Fibroblast of upper back skin (primary cell): ENCODE results near the gene NEK6.

Experiments used
- DNase-seq: peaks from one replicate; pipeline ENCODE4 v3.0.0-alpha.2; 2013

The NEK6 gene

DNA sequence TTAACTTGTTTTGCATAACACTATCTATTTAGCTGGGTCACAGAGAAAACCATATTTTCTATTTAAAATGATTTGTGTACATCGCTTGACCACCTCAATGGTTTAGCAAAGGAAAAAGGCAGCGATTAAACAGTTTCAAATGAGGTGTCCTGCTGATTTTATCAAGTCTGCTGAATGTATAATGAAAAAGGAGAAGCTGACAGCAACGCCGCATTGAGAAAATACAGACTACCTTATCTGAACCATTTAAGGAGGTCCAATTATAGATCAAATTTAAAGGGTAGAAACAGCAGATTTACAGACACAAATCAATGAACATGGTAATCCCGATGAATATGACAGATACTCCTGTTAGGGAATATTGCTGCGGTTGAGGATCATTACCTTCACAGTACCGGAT, 127.9 kb downstream of the NEK6 start:
- DNase-seq, result no peak

DNA sequence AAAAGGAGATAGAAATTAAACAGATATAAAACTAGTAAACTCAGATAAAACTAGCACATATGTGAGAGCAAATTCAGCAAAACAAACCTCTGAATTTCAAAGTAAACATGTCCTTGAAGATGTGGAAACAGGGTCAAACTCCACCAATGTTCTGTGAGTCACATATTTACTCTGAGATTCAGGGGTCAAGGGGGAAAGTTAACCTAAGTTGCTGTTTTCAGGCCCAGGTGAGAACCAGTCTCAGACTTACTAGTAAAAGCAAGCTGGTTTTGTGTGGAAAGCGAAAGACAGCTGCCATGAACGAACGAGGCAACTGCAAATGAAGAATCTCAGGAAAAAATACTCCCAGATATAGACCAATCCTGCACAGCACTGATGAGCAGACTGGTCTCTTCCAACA, 128.5 kb downstream of the NEK6 start:
- no peak for DNase-seq

DNA sequence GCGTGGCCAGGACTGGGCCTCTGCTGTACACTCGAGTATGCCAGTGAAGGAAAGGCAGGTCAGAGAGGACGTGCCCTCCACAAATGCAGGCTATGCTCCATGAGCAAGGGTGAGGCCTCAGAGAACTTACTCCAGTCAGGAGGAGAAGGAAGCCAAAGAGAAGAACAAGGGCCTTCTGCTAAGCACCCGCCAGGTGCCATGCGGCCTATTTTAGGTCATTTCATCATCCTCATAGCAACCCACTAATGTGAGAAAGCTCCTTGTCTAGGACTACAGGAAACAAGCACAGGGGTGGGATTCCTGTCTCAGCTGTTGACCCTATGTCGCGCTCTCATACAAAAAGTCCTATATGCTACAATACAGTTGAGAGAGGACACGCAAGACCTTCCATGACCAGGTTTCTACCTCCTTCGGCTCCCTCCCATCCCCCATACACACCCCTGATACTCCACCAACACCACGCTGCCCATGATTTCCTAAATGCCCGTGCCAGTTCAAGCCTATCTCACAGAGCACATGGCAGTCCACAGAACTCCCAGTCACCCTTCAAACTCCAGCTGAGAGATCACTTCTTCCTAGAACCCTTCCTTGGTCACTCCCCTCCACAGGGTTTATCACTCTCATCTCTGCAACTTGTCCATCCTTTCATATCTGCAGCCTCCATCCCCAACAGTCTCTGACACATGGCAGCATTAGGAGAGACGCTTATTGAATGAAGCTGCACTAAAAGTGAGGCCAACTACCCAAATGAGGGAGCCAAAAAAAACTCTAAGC, 130.7 kb downstream of the NEK6 start:
- no peak for DNase-seq

DNA sequence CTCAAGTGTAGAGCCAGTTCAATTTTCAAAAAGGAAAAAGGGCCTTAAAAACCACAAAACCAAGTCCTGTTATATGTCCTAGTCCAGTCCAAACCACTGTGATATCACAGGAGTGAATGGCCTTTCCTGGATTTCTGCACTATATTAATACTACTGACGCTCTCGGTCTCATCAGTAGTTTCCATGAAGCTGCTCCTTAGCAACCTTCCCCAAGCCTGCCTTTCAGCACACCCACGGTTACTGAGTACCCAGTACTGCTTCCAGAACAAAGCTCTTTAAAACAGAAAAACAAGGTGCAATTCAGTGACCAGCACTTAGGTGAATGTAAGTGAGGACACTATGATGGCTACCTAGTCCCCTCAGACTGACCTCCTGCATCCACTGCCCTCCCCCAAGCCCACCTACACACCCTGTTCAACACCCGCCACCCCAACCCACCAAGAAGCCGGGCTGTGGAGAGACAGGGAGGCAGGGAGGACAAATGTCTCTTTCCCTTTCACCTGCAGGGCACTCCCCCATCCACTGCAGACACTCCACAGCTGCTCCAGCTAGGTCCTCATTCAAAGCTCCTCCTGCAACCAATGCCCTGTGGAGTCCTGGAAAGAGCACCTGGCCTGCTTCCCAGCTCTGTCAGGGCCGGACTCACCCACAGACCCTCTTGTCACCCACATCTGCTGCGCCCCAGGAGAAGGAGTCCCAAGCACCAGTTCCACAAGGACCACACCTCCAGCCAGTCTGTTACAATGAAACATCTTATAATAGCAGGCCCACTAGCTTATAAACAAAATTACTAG, 131.6 kb downstream of the NEK6 start:
- DNase-seq, result no peak

DNA sequence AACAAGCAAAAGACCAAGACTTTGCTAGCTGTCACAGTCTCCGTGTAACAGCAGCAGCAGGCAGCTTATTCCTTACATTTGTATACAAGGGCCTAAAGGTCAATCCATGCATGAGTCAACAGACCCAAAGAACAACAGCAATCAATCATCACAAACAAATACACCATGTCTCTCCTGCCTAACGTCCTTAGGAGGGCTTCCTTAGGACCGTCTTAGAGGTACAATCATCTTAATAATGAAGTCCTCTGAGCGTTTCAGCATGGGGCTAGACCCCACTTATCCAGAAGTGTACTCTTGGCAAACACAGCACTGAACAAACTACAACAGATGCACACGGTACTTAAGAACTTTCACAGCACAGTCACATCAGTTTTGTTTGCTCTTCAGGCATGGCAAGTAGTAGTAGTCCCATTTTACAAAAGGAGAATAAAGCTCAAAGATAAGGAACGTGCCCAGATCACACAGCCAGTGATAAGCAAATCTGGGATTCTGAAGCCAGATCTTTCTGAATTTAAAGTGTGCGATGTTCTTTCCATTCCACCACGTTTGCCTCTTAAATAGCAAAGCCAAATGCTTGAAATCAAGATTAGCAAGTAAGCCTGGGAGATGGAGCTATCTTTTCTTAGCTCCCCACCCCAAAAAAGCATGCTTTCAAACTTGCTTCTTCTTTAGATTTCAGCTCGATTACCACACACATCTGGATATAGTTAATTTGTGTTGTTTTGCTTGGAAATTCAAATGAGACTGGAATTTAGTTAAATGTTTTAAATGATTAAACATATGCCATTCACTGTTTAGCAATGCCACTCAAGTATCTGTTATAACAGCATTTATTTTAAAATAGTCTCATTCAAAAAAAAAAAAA, 133.3 kb downstream of the NEK6 start:
- DNase-seq, result peak; percentile 56

DNA sequence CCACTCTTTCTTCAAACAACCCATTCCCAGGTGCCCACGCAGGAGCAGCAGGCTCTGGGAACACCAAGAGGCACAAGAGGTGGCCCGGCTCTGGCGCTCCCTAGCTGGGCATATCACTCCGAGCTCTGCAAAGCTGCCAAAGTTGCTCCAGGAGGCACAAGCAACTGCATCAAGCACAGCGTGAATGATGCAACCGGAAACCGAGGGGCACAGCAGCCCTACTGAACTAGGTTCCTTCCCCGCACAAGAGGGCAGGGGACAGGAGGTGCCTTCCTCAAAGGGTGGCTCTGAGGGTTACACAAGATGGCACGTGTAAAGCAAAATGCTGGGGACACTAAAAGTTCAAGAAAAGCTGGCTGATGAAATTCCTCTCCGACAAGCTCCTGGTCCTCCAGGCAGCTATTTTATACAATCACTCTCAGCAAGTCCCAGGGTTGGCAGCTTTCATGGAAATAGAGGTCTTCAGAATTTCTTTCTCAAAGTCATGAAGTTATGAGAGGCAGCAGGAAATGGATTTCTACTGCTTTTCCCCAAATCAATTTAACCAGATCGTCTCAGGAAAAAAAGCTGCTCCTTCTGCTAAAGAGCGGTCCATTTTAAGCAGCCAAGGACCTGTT, 134.6 kb downstream of the NEK6 start:
- no peak for DNase-seq

DNA sequence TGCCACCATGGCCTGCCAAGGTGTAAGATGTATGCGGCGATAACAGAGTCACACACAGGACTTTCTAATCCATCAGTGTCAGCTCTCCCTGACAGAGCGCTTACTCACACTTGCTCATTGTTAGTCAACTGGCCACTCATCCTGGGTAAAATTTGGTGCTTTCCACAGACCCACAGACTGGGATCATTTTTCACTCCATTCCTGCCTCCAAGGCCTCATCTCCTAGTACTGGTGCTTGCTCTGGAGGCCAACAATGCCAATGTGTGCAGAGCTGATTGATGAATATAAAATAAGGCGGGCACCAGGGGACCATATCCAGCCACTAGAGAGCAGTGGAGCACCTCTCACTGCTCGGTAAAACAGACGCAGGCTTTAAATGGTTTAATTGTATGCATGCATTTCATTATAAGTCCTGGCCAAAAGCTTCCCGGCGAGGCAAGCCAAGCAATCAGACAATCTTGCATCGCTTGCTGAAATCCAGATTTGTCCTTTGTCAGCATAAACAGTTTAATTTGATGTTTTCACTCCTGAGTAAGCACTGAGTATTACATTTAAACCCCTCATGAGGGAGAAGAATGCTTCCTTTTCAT, 135.2 kb downstream of the NEK6 start:
- DNase-seq, result peak; percentile 91

DNA sequence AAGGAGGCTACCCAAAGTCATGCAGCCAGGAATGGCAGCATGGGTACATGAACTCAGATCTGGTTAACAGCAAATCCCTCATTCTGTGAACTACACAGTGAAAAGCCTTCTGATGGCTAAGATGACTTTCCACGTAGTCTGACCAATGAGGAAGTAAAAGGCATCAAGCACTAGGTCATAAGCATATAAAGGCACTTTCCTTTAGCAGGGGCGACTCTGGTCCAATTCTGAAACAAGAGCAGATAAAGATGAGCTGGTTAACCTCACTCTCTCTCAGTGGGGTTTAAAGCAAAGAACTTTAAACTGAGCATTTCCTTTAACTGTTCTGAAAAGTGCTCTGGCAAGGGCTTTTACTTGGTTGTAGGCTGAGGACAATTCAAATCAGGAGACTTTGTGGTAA, 136.4 kb downstream of the NEK6 start:
- DNase-seq, result no peak

DNA sequence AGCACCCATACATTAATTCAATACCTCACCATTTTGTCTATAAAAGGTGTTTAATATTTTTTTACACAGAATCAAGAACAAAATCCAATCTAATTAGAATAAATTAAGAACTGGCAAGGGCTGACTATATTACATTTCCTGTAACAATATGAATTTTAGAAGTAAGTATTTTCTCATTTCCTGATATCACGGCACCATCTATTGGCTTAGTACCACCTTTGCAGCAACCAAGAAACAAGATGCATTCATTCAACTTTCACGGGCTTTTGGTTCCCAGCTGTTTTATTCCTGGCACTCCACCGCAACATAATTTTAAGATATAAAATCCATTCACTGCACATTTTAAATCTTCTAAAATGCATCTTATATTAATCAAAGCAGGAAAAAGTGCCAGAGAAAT, 136.8 kb downstream of the NEK6 start:
- no peak for DNase-seq

DNA sequence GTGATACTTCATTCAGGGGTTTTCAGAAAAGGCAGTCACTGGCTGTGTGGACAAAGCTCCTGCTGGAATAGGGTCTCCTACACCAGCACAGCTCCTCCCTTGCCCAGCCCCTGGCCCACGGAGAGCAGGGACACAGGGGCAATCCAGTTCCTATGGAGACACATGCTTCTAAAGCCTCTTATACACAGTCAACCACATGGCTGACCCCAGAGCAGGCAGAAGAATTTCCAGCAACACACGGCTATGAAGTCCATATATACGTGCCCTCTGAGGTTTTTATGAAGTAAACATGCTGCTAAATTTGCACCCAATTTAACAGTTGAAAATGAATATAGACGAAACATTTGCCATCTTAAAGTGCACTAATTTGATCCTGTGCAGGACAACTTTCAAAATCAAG, 138.1 kb downstream of the NEK6 start:
- DNase-seq, result no peak

DNA sequence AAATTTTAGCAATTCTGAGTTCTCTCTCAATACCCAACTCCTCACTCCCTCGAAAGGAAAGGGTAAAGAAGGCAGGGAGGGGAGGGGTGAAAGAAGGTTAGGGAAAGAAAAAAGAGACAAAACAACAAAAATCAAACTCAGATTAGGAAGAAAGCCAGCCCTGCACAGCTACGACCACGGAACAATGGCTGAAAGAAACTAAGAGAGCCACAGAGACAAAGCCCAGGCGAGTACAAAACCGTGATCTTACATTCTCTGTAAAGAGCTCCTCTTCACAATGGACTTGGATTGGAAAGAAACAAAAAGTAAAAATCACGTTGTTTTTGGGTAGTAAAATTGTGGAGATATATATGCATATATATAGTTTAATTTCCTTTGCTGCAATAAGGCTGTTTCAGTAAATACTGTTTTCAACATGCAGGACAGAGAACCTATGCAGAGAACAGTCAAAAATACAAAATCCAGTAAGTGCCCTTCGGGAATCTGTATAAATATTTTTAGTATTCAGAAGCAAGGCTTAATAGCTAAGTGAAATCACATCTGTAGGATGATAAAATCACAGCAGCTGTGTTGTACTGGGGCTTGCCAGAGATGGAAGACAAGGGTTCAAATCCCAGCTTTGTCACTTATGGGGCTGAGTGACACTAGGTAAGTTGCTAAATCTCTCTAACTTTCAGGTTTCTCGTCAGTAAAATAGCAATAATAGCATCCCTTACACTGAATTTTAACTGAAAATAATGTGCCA, 140.6 kb downstream of the NEK6 start:
- DNase-seq, result no peak

DNA sequence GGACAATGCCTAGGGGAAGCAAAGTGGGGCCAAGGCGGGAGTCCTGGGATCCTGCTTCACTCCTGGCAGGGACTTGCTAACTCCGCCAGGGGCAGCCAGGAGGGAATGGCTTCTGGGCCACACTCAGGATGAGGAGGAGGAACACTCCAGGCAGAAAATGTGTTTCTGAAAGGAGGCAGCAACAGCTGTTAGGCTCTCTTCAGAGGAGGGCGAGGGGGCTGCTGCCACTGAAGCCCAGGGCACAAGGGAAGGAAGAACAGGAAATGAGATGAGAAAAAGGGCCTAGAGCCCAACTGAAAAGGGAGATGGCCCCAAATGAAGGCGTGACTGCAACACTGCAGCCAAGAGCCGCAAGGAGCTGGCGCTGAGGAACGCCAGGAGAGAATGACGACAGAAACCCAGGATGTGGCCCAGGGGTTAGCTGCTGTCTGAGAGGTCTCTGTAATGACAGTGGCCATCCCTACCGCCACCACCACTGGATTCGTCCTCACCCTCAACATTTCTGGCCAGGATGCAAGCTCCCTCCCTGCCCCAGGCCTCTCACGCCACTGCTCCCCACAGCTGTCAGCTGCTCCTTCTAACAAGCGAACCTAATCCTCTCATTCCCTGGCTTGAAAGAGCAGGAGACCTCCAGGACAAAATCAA, 141.7 kb downstream of the NEK6 start:
- peak; percentile 26 for DNase-seq

DNA sequence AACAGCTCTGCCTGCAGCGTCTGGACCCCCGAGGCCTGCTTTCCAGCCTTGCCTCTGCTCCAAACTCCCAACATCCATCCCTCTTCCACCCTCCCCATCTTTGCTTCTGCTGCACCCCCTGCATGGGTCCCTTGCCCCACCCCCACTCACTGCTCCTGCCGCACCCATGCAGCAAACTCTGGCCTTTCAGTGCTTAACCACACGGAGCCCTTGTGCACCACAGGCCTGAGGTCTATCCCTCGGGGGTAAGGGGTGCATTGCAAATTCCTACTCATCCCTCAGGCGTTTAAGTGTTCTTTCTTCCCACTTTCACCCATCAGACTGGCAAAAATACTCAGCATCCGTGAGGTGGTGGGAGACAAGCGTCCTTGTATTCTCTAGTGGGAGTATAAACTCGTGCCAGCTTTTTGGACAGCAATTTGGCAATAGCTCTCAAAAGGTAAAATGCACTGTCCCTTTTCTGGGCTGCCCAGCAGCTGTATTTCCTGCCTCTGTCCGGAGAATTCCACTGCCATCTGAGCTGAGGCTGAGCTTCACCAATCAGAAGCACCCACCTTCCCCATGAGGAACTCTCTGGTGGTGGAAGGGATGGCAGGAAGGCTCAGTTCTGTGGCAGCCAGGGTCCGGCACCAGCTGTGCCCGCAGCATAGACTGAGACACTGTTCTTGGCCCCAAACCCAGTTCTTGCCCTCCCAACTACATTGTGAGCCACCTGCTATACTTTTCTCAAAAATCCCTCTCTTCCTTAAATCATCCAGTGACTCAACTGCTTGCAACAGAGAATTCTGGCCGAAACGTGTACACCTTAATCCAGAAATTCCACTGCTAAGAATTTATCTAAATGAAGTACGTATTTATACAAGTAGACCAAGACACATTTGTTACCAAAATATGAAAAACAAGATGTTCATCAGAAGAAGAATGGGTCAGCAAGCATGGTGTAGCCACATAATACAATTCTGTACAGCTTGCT, 142.5 kb downstream of the NEK6 start:
- no peak for DNase-seq
